Vagina (tissue), 2 donors: ENCODE data around the gene USP20.

ENCODE experiments used
- CTCF ChIP-seq, 3 experiments: fragments of 450-650 bp in 2 of 3; fragments of 200-600 bp in 1 of 3; sonication (generic) in 1 of 3; IDR thresholded peaks; one replicate each; pipeline ENCODE4 v1.5.1; 2017 to 2019; ENCODE audit warnings: antibody characterized with exemption in 3 of 3, mild to moderate bottlenecking in 2 of 3, moderate library complexity in 2 of 3
- POLR2AphosphoS5 ChIP-seq, 2 donors: sonication (generic); formaldehyde crosslinking; IDR thresholded peaks; one replicate each; pipeline ENCODE4 v1.9.0; 2017; ENCODE audit warnings: antibody characterized with exemption in 2 of 2, mild to moderate bottlenecking in 2 of 2, low read depth in 1 of 2; ENCODE audit not compliant: insufficient read depth in 1 of 2

- no peak for TF ChIP-seq POLR2AphosphoS5 (IDR thresholded peaks at IDR 0.05; ENCODE audit: insufficient read depth in 1 of 2, low read depth in 1 of 2)
- no peak for TF ChIP-seq CTCF (IDR thresholded peaks at IDR 0.05)
Observed at GRCh38 chr9:129845373-129845772, 10.1 kb downstream of the USP20 start.
